HG03521 (cell line): ENCODE measurements around the gene SH2D7.

Source experiments
- ATAC-seq: cut with Tn5 transposase; IDR thresholded peaks from one replicate; pipeline ENCODE4 v1.9.1; 2021; ENCODE audit warnings: mild to moderate bottlenecking, moderate library complexity; ENCODE audit not compliant: unreplicated experiment

Gene SH2D7

DNA sequence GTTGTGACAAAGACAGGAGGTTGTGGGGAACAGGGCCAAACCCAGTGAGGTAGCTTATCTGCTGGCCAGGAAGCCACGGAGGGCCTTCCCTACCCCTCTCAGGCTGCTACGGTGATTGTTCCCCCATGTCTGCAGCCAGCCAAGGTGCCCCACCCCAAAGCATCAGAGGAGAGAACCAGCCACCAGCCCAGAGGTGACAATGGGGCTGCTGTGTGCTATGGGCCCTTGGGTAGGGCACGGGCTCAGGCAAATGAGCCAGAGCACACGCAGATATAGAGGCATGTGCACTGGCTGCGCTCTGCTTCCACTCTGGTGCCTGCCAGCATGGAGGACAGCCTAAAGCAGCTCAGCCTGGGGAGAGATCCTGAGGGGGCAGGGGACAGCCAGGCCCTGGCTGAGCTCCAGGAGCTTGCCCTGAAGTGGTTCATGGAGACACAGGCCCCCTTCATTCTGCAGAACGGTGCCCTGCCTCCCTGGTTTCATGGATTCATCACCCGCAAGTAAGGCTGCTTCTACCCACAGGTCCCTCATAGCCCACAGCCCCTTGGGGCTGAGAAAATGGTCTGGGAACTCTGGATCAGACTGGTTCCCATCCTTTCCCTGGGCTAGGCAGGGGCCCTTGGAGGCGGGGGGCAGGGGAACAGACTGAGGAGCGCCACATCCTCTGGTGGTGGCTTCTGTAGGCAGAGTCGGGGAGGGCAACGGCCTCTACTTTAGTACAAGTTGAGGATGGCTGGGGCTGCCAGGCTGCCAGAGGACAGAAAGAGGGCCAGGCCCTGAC, at the start of gene SH2D7:
SH2D7 (plus strand) TSS at position 301 of the 781 bp plus-strand sequence; CDS start at position 325, 24 bp downstream.
- ATAC-seq, result no peak

DNA sequence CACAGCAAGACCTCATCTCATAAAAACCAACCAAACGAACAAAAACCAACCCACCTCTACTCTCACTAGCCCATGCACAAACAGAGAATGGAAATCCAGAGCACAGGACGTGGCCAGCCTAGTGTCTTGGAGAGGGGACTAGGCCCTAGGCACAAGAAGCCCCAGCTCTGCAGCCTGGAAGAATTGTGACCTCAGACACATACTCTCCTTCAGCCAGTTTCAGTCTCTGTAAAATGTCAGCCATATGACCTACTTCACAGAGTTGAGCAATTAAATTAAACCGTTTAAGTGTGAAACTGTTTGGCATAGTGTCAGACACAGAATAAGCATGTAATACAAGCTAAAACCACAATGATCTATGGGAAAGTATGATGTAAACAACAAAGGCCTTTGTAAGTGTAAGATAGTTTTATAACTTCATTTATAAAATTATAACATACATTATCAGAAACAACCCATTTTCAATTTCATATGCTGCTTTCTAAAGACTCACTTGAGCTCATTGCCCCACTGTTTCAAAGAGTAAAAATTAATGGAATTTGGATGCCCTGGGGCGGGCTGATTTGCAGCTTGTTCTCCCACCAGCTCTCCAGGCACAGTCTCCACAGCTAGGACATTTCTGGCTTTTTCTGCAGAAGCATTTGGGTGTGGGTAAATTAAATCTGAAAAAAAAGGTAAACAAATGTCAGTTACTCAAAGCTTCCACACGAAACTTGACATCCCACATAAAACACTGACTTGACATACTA, 47.8 kb upstream of the SH2D7 start:
- no peak for ATAC-seq

GRCh38 chr15:78045189-78045588, 47.2 kb upstream of the SH2D7 start:
- ATAC-seq, result no peak

- ATAC-seq, result no peak
These were observed 45.5 kb upstream of the SH2D7 start for GRCh38 chr15:78046796-78047341.

DNA sequence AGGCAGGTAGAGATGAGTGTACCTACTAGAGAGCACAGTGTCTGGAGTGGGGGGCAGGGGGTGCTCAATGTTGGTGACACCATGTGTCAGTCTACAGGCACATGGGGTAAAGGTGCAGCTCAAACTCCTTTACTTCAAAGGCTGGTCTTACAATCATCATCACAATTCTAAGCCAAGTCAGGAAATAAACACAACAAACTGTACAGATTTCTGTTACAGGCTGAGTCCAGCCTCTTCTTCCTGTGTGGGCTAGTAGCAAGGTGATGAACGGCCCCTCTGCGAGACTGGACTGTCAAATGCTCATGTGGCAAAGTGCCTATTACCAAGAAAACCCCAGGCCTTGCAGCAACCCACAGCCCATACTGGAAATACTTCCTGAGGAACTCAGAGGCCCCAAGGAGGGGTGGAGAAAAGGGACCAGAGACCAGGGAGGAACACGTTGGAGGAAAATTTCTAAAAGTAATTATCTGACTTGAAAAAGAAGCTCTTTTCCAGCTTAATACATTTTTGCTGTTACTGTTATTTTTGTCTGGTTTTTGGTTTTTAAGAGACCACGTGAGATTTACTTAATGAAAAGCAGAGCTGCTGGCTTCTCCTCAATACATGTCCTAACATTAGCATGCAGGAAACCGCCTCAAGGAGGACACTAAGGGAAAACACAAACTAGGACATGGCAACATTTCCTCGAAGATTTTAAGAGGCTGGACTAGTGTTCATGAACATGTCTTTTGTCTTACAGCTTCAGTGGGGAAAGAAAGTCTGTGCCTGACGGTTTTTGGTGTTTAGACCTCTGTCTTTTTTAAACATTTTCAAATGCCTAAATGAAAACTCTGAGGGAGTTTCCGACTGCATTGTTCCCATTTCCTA, 44.4 kb upstream of the SH2D7 start:
- no peak for ATAC-seq

GRCh38 chr15:78048628-78048920, 43.8 kb upstream of the SH2D7 start:
- ATAC-seq, result no peak

DNA sequence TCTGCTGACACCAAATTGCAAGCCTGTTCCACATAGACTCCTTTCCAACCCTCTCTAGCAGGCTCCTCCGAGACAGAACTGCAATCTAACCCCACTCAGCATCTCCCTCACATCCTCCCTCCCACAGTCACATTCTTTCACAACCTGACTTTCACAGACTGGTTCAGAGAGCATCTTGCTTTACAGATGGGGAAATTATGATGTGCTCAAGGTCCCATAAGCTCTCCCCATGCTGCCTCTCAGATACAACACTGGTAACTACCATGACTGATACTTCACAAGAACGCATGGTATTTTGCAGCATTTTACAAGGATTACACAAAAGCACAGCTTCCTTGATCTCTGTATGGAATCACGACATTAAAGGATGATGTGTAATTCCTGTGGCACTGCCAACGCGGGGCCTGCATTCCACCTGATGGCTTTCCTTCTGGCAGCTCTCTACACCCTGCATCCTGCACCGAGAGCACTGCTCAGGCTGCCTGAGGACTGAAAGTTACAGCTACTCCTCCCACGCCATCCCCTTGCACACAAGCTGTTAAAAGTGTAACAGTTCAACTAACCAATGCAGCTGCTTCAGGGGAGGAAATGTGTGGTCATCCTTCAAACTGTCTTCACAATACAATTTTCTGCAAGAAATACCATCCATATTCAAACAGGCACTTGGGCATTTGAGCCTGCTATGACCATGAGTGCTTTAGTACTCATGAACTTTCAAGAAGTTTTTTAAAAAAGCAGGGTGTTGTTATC, 42.5 kb upstream of the SH2D7 start:
- peak; percentile 62 for ATAC-seq

GRCh38 chr15:78050441-78050809, 41.9 kb upstream of the SH2D7 start:
- peak; percentile 23 for ATAC-seq

DNA sequence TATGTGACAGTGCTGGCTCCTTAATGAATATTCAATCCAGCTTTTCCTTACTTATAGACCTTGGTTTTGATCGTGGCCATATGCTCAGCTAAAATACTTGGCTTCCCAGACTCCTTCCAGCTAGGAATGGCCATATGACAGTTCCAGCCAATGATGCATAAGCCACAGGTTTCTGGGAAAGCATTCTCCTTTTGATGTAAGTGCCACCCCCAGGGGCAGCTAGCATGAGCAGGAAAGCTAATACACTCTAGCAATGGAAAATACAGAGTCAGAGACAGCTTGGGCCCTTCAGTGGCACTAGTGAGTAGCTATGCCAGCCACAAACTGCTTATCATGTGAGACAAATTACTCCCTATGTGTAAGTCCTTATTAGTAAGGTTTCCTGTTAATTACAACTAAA, 41.5 kb upstream of the SH2D7 start:
- ATAC-seq, result no peak

DNA sequence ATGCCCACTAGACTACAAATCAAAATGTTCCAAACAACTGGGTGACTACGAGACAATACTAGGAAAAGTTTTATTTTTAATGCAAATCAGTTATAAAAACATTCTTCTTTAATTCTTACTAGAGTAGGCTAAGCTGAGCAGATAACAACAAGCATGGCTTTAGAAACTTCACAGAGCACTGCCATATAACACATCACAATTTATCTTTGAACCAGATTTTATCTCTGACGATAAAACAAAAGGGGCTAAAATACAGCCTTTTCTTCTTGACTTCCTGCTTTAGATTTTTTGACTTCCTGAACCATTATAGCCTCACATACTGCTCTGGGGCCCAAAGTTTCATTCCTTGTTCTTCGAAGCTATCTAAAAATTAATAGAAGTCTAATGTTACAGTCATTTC, 40.8 kb upstream of the SH2D7 start:
- ATAC-seq, result no peak

- ATAC-seq, result no peak
These were observed 40.4 kb upstream of the SH2D7 start for GRCh38 chr15:78052001-78052401.

DNA sequence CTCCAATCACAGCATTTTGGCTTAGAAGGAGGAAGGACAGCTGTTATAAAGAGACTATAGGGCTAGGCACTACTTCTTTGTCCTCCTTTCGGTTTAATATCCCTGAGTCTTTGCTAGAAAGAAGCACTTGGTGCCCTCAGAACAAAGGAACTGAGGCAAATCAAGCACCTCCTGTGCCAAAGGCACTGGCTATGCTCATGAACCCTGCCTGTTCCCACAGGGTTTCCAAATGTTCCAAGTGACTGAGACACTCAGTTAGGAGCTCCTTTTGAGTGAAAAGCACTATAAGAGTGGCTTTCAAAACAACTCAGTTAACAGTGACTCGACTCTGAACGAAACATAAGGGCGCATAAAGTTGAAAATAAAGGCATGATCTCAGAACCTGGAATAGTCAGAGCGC, 39.8 kb upstream of the SH2D7 start:
- no peak for ATAC-seq

GRCh38 chr15:78054518-78054917, 37.8 kb upstream of the SH2D7 start:
- no peak for ATAC-seq

DNA sequence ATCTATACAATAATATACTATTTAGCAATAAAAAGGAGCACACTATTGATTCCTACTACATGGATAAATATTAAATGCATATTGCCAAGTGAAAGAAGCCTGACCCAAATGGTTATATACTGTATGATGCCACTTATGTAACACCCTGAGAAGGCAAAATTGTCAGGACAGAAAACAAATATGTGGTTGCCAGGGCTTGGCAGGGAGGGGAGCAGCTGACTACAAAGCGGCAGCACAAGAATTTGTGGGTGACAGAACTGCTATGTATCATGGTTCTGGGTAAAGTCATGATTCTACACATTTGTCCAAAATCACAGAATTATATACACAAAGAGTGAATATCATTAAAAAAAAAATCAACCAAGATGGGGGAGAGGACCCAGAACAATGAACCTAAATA, 37.4 kb upstream of the SH2D7 start:
- ATAC-seq, result no peak

- no peak for ATAC-seq
These were observed 36.2 kb upstream of the SH2D7 start for GRCh38 chr15:78055919-78056713.

DNA sequence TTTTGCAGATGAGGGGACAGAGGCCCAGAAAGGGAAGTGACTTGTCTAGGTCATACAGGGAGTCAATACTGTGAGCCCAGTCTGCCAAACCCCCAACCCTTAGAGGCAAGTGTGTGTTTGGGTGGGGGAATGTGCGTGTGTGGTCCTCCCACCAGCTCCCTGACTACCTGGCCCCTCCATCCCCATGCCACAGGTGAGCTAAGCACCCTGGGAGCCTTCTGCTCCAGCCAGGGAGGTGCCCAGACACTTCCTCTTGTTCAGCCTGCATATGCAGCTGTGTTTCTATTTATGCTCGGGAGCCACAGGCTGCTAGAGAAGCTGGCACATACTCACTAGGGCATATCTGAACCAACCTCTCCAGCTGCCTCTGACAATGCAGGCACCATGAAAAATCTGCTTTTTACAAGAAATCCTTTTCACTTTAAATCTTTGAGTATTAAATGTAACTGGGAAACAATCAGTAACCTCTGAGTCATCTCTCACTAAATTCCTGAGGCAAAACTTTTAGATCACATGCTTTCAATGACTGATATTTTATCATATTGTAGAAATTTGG, 35.6 kb upstream of the SH2D7 start:
- no peak for ATAC-seq

- ATAC-seq, result no peak
These were observed 34.6 kb upstream of the SH2D7 start for GRCh38 chr15:78057803-78058202.

DNA sequence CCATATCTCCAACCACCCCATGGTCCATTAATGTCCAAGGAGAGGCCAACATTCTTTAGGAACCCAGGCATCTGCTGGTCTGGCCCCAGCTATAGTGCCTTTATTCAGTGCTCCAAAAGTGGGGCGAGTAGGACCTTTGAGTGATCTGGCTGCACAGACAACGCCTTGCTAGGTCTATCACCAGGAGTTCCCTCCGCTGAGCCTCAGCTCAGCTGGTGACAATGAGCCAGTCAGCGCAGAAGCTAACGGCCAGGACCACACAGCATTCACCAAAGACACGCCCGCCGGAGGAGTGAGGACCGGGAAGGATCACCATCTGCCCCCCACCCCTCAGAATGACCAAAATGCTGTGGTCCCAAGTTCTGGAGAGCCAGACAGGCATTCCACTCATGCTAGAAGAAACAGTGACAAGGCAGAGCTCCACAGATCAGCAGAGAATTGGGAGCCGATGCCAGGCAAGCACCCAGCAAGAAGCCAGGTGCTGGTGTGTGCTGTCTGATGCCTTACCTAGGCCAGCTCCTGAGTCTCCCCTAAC, 33.9 kb upstream of the SH2D7 start:
- ATAC-seq, result no peak

- no peak for ATAC-seq
These were observed 33.1 kb upstream of the SH2D7 start for GRCh38 chr15:78059110-78059839.
